Measurements from ENCODE around the gene KBTBD12.

DNA sequence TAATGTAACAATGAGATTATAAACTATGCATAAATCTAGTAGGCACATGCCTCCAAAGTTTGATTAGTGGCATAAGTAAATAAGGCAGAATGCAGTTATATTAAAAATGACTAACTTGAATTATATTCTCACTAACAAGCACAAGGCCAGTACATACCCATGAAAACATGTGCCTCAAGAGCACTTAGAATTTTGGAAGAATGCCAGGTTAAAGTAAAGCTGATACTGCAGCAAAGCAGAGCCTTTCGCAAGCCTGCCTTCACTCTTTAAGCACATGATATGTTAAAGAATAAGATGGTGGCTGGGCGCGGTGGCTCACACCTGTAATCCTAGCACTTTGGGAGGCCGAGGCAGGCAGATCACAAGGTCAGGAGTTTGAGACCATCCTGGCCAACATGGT is 49.0 kb downstream of the KBTBD12 start:
- TF ChIP-seq RFX5 (IDR thresholded peaks at IDR 0.05; ENCODE audit: low read depth, low read length), result no peak
- TF ChIP-seq, protein P1, sequence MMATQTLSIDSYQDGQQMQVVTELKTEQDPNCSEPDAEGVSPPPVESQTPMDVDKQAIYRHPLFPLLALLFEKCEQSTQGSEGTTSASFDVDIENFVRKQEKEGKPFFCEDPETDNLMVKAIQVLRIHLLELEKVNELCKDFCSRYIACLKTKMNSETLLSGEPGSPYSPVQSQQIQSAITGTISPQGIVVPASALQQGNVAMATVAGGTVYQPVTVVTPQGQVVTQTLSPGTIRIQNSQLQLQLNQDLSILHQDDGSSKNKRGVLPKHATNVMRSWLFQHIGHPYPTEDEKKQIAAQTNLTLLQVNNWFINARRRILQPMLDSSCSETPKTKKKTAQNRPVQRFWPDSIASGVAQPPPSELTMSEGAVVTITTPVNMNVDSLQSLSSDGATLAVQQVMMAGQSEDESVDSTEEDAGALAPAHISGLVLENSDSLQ (IDR thresholded peaks at IDR 0.05), result no peak
- TF ChIP-seq, protein P2, sequence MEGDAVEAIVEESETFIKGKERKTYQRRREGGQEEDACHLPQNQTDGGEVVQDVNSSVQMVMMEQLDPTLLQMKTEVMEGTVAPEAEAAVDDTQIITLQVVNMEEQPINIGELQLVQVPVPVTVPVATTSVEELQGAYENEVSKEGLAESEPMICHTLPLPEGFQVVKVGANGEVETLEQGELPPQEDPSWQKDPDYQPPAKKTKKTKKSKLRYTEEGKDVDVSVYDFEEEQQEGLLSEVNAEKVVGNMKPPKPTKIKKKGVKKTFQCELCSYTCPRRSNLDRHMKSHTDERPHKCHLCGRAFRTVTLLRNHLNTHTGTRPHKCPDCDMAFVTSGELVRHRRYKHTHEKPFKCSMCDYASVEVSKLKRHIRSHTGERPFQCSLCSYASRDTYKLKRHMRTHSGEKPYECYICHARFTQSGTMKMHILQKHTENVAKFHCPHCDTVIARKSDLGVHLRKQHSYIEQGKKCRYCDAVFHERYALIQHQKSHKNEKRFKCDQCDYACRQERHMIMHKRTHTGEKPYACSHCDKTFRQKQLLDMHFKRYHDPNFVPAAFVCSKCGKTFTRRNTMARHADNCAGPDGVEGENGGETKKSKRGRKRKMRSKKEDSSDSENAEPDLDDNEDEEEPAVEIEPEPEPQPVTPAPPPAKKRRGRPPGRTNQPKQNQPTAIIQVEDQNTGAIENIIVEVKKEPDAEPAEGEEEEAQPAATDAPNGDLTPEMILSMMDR (IDR thresholded peaks at IDR 0.05 in 2 of 3, conservative IDR thresholded peaks at IDR 0.05 in 1 of 3; ENCODE audit: control insufficient read depth in 2 of 3, extremely low read depth in 1 of 3, insufficient read depth in 1 of 3, low read depth in 3 of 3, low read length in 3 of 3), result no peak

All from GM12878 (cell line).